ENCODE data around the gene GHR.

The GHR gene

GRCh38 chr5:42643360-42643759 lies 220.1 kb downstream of the GHR start:
- TF ChIP-seq NFIC (IDR thresholded peaks at IDR 0.05) (no peak), ZBTB7A (IDR thresholded peaks at IDR 0.05; ENCODE audit: low read depth) (no peak), TEAD4 (IDR thresholded peaks at IDR 0.05) (no peak), USF1 (IDR thresholded peaks at IDR 0.05) (no peak), FOXM1 (IDR thresholded peaks at IDR 0.05; ENCODE audit: borderline replicate concordance, low read depth) (no peak), TCF12 (IDR thresholded peaks at IDR 0.05; ENCODE audit: low read depth) (no peak)

GRCh38 chr5:42645138-42645537 lies 221.9 kb downstream of the GHR start:
- TF ChIP-seq EGR1 (IDR thresholded peaks at IDR 0.05) (no peak), TCF12 (IDR thresholded peaks at IDR 0.05; ENCODE audit: low read depth) (no peak), CREB1 (IDR thresholded peaks at IDR 0.05; ENCODE audit: low read depth) (no peak), RAD21 (IDR thresholded peaks at IDR 0.05; ENCODE audit: low read depth) (no peak), ZBTB7A (IDR thresholded peaks at IDR 0.05; ENCODE audit: low read depth) (no peak), REST (IDR thresholded peaks at IDR 0.05; ENCODE audit: low read depth) (no peak), CEBPB (IDR thresholded peaks at IDR 0.05) (no peak)

GRCh38 chr5:42648036-42648435 lies 224.8 kb downstream of the GHR start:
- no peak for TF ChIP-seq USF1 (IDR thresholded peaks at IDR 0.05)
- TF ChIP-seq MAX (IDR thresholded peaks at IDR 0.05): no peak
- TF ChIP-seq TCF12 (IDR thresholded peaks at IDR 0.05; ENCODE audit: low read depth): no peak
- TF ChIP-seq TAF1 (IDR thresholded peaks at IDR 0.05; ENCODE audit: low read depth): no peak
- no peak for TF ChIP-seq YY1 (IDR thresholded peaks at IDR 0.05; ENCODE audit: low read depth)

GRCh38 chr5:42648915-42649314 lies 225.7 kb downstream of the GHR start:
- TF ChIP-seq NFIC (IDR thresholded peaks at IDR 0.05): no peak
- TF ChIP-seq EP300 (IDR thresholded peaks at IDR 0.05; ENCODE audit: borderline replicate concordance): no peak
- no peak for TF ChIP-seq USF1 (IDR thresholded peaks at IDR 0.05)
- TF ChIP-seq MAX (IDR thresholded peaks at IDR 0.05): no peak
- no peak for TF ChIP-seq TEAD4 (IDR thresholded peaks at IDR 0.05)
- TF ChIP-seq RAD21 (IDR thresholded peaks at IDR 0.05; ENCODE audit: low read depth): no peak
- no peak for TF ChIP-seq YY1 (IDR thresholded peaks at IDR 0.05; ENCODE audit: low read depth)
- no peak for TF ChIP-seq REST (IDR thresholded peaks at IDR 0.05; ENCODE audit: low read depth)
- no peak for TF ChIP-seq FOXM1 (IDR thresholded peaks at IDR 0.05; ENCODE audit: borderline replicate concordance, low read depth)
- TF ChIP-seq CREB1 (IDR thresholded peaks at IDR 0.05; ENCODE audit: low read depth): no peak
- no peak for TF ChIP-seq CEBPB (IDR thresholded peaks at IDR 0.05)
- no peak for TF ChIP-seq TAF1 (IDR thresholded peaks at IDR 0.05; ENCODE audit: low read depth)
- no peak for TF ChIP-seq ZBTB7A (IDR thresholded peaks at IDR 0.05; ENCODE audit: low read depth)
- no peak for TF ChIP-seq TCF12 (IDR thresholded peaks at IDR 0.05; ENCODE audit: low read depth)
- TF ChIP-seq EGR1 (IDR thresholded peaks at IDR 0.05): no peak

- TF ChIP-seq TCF12 (IDR thresholded peaks at IDR 0.05; ENCODE audit: low read depth) (no peak), YY1 (IDR thresholded peaks at IDR 0.05; ENCODE audit: low read depth) (no peak), RAD21 (IDR thresholded peaks at IDR 0.05; ENCODE audit: low read depth) (no peak), EGR1 (IDR thresholded peaks at IDR 0.05) (no peak), EP300 (IDR thresholded peaks at IDR 0.05; ENCODE audit: borderline replicate concordance) (no peak), CREB1 (IDR thresholded peaks at IDR 0.05; ENCODE audit: low read depth) (no peak), TEAD4 (IDR thresholded peaks at IDR 0.05) (no peak), ZBTB7A (IDR thresholded peaks at IDR 0.05; ENCODE audit: low read depth) (no peak), CEBPB (IDR thresholded peaks at IDR 0.05) (no peak), USF1 (IDR thresholded peaks at IDR 0.05) (no peak), MAX (IDR thresholded peaks at IDR 0.05) (no peak), FOXM1 (IDR thresholded peaks at IDR 0.05; ENCODE audit: borderline replicate concordance, low read depth) (no peak), NFIC (IDR thresholded peaks at IDR 0.05) (no peak), REST (IDR thresholded peaks at IDR 0.05; ENCODE audit: low read depth) (no peak)
Measured at GRCh38 chr5:42650084-42650483, 226.8 kb downstream of the GHR start.
